ENCODE data around the gene APBA2. TPM values are rescaled to one million over a fixed set of nuclear protein-coding genes. Genes with fewer than 3 reads are reported as not detected.

APBA2 gene
- total and polyA plus RNA-seq, 12 donors, result 0.16 to 0.85 (median 0.46) TPM

GRCh38 chr15:28903555-28903954 is 17.8 kb downstream of the APBA2 start:
- WGBS, 2 donors, result 81 to 86% methylated on average over 8 of the region's 8 CpGs
- TF ChIP-seq CTCF (IDR thresholded peaks at IDR 0.05), result no peak
- ATAC-seq (no peak), DNase-seq (no peak)
- H3K27me3 ChIP-seq, result peaks cover 0 to 17% (median 0%) of the 10 kb centered on the region in 7 donors
- intact Hi-C loops (cut with DNase I), result loop anchor here in 1 of 10 donors (10.0 kb wide), 1 partner anchor 61 kb away; no protein-coding TSS in a partner anchor
- no peaks in the 10 kb centered on the region for H3K4me1 ChIP-seq
- H3K36me3 ChIP-seq, result no peaks in the 10 kb centered on the region
- H3K4me3 ChIP-seq, result no peak overlapping the region
- H3K27ac ChIP-seq, result no peak overlapping the region
- no peaks in the 10 kb centered on the region for H3K9me3 ChIP-seq

DNA sequence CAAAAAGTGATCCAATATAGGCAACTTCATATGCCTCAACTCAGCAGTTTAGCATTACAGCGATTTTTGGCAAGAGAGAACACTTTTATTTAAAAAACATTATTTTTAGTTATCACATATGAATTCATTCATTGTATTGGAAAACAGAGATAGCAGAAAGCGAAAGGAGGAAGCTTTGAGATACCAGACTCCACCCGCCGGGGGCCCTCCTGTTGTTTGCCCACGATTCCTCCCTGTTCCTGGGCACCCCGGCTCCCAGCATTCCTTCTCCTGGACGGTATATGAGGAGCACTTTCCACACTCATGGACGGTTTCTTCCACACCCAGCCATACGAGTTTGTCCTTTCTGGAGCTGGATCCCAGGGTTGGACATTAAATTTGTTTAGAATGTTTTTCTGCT is 18.2 kb downstream of the APBA2 start:
- WGBS, 2 donors, result 57 to 66% methylated on average over 9 of the region's 9 CpGs
- no peak for DNase-seq
- intact Hi-C loops (cut with DNase I), result loop anchor here in 1 of 10 donors (10.0 kb wide), 1 partner anchor 61 kb away; no protein-coding TSS in a partner anchor

GRCh38 chr15:28904541-28905315 is 19.0 kb downstream of the APBA2 start:
- intact Hi-C loops (cut with DNase I), result loop anchor here in 2 of 10 donors (5.0 to 10.0 kb wide), 2 partner anchors 38 to 60 kb away; no protein-coding TSS in a partner anchor
- ATAC-seq (no peak), DNase-seq (no peak)
- H3K27me3 ChIP-seq, result peaks cover 0 to 17% (median 0%) of the 10 kb centered on the region in 7 donors
- no peaks in the 10 kb centered on the region for H3K4me1 ChIP-seq
- H3K9me3 ChIP-seq, result no peaks in the 10 kb centered on the region
- no peaks in the 10 kb centered on the region for H3K36me3 ChIP-seq
- 45 to 52% methylated on average over 11 of the region's 11 CpGs for WGBS, 2 donors
- no peak overlapping the region for H3K27ac ChIP-seq
- TF ChIP-seq CTCF (IDR thresholded peaks at IDR 0.05), result no peak
- H3K4me3 ChIP-seq, result no peak overlapping the region

More for the DNA sequence above, 18.2 kb downstream of the APBA2 start:
- Histone ChIP-seq H3K27me3 (peaks cover 0 to 17% (median 0%) of the 10 kb centered on the region in 7 donors), H3K36me3 (no peaks in the 10 kb centered on the region), H3K27ac (no peak overlapping the region), H3K9me3 (no peaks in the 10 kb centered on the region), H3K4me3 (no peak overlapping the region), H3K4me1 (no peaks in the 10 kb centered on the region)
- TF ChIP-seq CTCF (IDR thresholded peaks at IDR 0.05), result no peak
- ATAC-seq, result no peak

DNA sequence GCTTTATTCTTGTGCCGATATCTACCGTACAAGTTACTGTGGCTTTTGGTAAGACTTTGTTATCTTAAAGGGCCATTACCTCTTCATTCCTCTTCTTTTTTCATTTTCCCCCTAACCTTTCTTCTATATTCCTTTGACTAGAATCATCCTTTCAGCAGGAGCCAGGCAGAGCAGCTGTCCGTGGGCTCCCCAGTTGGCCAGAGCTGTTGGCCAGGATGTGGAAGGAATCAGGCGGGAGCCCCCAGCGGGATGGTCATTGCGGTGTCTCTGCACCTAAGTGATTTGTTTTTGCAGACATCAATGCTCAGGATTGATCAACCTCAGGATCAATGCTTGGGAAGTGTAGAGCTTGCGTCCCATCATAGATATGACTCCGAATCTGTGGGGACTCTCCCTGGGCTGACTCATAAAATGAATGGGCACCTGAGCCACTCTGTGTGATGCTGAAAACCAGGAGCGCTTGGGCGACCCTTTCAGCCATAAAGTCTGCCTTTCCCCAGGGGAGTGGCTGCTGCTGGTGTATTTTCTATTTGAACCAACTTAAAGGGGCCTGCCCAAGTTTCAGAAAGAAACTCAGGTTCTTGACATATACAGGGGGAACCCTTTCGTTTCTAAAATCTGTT is 21.7 kb downstream of the APBA2 start:
- 91 to 94% methylated on average over 11 of the region's 11 CpGs for WGBS, 2 donors
- peaks cover 0 to 16% (median 0%) of the 10 kb centered on the region in 7 donors for H3K27me3 ChIP-seq
- TF ChIP-seq CTCF (IDR thresholded peaks at IDR 0.05), result no peak
- H3K27ac ChIP-seq, result no peak overlapping the region
- intact Hi-C loops (cut with DNase I), result loop anchor here in 2 of 10 donors (5.0 to 10.0 kb wide), 2 partner anchors 35 to 57 kb away; no protein-coding TSS in a partner anchor
- no peaks in the 10 kb centered on the region for H3K4me1 ChIP-seq
- ATAC-seq (no peak), DNase-seq (no peak)
- H3K4me3 ChIP-seq, result no peak overlapping the region
- H3K9me3 ChIP-seq, result no peaks in the 10 kb centered on the region
- H3K36me3 ChIP-seq, result no peaks in the 10 kb centered on the region

All from heart right ventricle (tissue), 16 donors.